ENCODE results near the gene ADD2.

ADD2 gene

DNA sequence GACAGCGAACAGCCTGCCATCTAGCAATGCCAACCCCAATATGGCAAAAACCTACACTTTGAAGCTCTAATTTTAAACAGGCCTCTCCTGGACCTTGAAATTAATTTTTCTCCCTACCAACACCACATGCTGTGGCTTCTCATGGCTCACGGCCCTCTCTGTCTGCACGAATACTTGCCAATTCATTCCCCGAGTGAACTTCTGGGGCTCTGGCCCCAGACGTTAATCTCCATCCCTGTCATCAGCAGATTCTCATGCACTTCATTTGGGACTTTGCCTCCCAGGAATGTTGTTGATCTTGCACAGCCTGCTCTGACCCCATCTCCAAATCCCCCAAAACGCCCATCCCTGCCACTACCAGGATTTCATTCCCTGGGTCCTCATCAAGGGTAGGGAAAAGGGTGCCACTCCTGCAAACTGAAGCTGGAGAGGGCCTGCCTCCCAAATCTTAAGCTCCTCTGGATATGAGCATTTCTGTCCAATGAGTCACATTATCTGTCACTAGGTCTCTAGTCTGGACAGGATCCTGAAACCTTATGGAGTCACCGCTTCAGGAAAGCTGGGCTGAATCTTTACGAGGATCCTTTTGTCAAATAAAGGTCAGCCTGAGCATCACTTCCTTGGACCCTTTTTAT lies 12.0 kb upstream of the ADD2 start:
- no peak for DNase-seq (ENCODE audit: low read depth)
- TF ChIP-seq, protein P1, sequence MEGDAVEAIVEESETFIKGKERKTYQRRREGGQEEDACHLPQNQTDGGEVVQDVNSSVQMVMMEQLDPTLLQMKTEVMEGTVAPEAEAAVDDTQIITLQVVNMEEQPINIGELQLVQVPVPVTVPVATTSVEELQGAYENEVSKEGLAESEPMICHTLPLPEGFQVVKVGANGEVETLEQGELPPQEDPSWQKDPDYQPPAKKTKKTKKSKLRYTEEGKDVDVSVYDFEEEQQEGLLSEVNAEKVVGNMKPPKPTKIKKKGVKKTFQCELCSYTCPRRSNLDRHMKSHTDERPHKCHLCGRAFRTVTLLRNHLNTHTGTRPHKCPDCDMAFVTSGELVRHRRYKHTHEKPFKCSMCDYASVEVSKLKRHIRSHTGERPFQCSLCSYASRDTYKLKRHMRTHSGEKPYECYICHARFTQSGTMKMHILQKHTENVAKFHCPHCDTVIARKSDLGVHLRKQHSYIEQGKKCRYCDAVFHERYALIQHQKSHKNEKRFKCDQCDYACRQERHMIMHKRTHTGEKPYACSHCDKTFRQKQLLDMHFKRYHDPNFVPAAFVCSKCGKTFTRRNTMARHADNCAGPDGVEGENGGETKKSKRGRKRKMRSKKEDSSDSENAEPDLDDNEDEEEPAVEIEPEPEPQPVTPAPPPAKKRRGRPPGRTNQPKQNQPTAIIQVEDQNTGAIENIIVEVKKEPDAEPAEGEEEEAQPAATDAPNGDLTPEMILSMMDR (conservative IDR thresholded peaks at IDR 0.05; ENCODE audit: low read depth, low read length), result no peak

DNA sequence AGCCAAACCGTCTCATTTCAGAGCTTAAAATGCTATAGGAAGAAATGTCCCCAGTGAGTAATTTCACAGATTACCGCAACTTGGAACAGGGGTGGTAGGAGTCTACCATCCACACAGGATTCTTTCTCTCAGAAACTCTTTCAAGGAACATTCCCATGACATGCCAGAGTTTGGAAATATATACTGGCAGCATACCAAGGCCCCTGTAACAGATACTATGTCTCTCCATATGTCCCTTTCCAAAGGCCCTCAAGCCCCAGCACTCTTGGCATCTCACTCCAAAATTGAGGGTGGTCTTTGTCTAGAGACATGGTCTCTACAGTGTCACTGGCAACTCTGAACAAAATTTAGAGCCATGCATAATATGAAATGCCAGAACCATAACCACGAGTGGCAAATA lies 11.5 kb upstream of the ADD2 start:
- H3K4me3 ChIP-seq (ENCODE audit: low read length), result no peak overlapping the region
- no peak for DNase-seq (ENCODE audit: low read depth)
- TF ChIP-seq, protein P1 (conservative IDR thresholded peaks at IDR 0.05; ENCODE audit: low read depth, low read length), result no peak

More for the DNA sequence above, 12.0 kb upstream of the ADD2 start:
- H3K4me3 ChIP-seq (ENCODE audit: low read length), result no peak overlapping the region

DNA sequence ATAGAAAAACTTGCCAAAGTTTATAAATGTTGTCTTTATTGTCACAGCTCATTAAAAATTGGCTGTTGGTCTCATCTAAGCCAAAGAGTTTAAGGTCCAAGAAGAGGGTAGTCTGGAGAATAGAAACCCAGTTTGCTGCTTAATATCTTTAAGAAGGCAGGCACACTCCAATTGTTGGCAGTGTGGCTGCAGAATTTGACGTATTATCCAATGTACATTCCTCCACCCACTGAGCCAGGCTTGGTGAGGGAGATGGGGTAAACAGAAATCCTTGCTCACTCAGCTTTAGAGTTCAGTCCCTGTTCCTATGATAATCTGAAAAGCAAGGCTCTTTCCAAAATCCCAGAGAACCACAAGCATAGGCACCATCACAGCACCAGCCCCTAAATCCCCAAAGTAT lies 10.7 kb upstream of the ADD2 start:
- no peak overlapping the region for H3K4me3 ChIP-seq (ENCODE audit: low read length)
- no peak for DNase-seq (ENCODE audit: low read depth)
- TF ChIP-seq, protein P1 (conservative IDR thresholded peaks at IDR 0.05; ENCODE audit: low read depth, low read length), result no peak

- TF ChIP-seq, protein P1 (conservative IDR thresholded peaks at IDR 0.05; ENCODE audit: low read depth, low read length), result no peak
- no peak overlapping the region for H3K4me3 ChIP-seq (ENCODE audit: low read length)
- DNase-seq (ENCODE audit: low read depth), result no peak
Measured at GRCh38 chr2:70777450-70777849, 9.4 kb upstream of the ADD2 start.

DNA sequence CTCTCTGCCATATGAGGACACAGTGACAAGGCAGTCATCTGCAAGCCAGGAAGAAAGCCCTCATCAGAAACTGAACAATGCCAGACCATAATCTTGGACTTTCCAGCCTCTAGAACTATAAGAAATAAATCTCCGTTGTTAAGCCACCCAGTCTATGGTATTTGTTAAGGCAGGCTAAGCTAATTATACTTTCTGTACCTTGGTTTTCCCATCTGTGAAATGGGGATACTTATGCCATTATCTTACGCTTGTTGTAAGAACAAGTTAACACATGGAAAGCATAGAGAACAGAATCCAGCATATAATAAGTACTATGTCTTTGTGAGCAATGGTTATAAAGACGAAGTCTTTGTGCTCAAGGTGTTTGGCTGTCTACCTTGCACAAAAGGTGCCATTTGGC lies 8.3 kb upstream of the ADD2 start:
- TF ChIP-seq, protein P1 (conservative IDR thresholded peaks at IDR 0.05; ENCODE audit: low read depth, low read length), result no peak
- no peak for DNase-seq (ENCODE audit: low read depth)

DNA sequence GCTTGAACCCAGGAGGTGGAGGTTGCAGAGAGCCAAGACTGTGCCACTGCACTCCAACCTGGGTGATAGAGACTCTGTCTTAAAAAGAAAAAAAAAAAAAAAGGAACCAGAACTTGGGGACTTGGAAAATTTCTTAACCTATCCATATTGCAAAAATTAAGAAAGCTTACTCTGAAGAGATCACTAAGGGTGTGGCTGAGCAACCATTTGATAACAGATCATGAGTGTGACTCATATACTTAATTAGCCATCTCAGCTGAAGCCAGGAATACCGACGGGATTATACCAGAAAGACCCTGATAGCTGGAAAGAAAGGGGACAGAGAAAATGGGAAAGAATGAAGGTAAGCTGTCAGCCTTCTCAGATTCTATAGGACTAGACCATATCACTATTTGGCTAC lies 7.1 kb upstream of the ADD2 start:
- TF ChIP-seq, protein P1 (conservative IDR thresholded peaks at IDR 0.05; ENCODE audit: low read depth, low read length), result no peak
- DNase-seq (ENCODE audit: low read depth), result no peak
- no peak overlapping the region for H3K4me3 ChIP-seq (ENCODE audit: low read length)

More for the DNA sequence above, 8.3 kb upstream of the ADD2 start:
- no peak overlapping the region for H3K4me3 ChIP-seq (ENCODE audit: low read length)

- no peak for DNase-seq (ENCODE audit: low read depth)
- no peak overlapping the region for H3K4me3 ChIP-seq (ENCODE audit: low read length)
- TF ChIP-seq, protein P1 (conservative IDR thresholded peaks at IDR 0.05; ENCODE audit: low read depth, low read length), result no peak
Measured at GRCh38 chr2:70772486-70773155, 4.6 kb upstream of the ADD2 start.

All from retinal pigment epithelial cell (primary cell).